CD4-positive, alpha-beta T cell treated with Interleukin-17A for 1 hour (primary cell): Measurements from ENCODE around the gene CTTNBP2NL.
A peak's percentile ranks its signal among the peaks of the same experiment; 100 is the strongest.
"Not testable (repeated sequence)": the region's sequence is repeated elsewhere in the genome, so short reads cannot be mapped to it uniquely, and the experiment has no call there.

Experiments used
- DNase-seq: peaks from one replicate; pipeline ENCODE4 v3.0.0-alpha.2; 2020

The CTTNBP2NL gene

DNA sequence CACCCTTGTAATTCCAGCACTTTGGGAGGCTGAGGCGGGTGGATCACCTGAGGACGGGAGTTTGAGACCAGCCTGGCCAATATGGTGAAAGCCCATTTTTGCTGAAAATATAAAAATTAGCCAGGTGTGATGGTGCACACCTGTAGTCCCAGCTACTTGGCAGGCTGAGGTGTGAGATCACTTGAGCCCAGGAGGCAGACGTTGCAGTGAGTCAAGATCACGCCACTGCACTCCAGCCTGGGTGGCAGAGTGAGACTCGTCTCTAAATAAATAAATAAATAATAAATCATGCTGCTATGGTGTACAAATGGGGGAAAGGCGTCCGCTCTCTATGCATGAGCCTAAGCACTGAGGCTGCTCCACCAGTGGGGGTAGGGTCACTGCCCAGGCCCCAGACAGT is 74.3 kb downstream of the CTTNBP2NL start:
- DNase-seq, result not testable (repeated sequence)

DNA sequence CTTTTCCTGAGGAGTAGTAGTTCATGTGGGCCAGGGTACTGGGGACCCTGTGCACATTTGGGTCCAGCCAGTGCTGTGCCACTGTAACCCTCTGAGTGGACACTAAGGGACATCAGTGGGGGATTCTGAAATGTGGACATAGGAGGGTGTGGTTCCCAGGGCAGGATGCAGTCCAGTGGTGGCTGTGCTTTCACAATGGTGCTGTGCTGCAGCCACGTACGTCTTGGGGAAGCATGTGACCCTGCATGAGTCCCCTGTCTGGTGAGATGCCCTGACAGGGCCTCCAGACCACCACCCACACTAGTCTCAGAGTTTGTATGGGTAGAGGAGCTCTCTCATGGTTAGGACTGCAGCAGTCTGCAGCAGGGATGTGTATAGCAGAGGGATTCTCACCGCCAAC is 75.0 kb downstream of the CTTNBP2NL start:
- no peak for DNase-seq

DNA sequence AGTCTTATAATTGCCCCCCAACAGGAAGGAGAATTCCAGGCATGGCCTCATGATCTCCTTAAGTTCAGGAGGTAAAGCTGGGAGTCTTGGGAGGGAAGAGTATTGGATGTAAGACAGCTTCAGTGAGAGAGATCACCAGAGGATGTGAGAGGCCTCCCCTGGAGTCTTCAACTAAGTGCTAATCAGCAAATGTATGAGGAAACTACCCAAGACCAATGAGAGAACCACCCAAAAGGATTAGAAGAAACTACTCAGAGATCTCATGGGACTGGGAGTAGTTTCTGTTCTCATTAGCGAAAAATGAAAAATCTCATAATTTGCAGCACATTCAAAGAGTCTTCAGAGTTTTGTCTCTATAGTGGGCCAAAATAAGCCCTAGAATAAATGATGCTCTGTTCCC is 76.1 kb downstream of the CTTNBP2NL start:
- DNase-seq, result no peak

DNA sequence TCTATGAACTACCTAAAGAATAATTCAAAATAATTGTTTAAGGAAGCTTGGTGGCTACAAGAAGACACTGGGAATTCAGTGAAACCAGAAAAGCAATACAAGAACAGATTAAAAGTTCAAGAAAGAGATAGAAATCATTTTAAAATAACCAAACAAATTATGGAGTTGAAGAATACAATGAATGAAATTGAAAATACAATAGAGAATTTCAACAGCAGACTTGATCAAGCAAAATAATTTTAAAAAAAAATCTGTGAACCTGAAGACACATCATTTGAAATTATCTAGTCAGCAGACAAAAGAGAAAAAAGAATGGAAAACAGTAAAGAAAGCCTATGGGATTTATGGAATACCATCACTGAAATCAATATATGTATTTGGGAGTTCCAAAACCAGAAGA is 81.5 kb downstream of the CTTNBP2NL start:
- DNase-seq, result no peak

DNA sequence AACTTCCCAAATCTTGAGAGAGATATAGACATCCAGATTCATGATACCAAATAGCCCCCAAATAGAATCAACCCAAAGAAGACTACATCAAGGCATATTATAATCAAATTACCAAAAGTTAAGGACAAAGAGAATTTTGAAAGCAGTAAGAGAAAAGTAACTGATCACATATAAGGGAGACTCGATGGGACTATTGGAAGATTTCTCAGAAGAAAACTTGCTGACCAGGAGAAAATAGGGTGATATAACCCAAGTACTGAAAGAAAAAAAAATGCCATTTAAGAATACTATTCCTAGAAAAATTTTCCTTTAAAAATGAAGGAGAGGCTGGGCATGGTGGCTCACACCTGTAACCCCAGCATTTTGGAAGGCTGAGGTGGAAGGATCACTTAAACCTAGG is 82.3 kb downstream of the CTTNBP2NL start:
- DNase-seq, result no peak

DNA sequence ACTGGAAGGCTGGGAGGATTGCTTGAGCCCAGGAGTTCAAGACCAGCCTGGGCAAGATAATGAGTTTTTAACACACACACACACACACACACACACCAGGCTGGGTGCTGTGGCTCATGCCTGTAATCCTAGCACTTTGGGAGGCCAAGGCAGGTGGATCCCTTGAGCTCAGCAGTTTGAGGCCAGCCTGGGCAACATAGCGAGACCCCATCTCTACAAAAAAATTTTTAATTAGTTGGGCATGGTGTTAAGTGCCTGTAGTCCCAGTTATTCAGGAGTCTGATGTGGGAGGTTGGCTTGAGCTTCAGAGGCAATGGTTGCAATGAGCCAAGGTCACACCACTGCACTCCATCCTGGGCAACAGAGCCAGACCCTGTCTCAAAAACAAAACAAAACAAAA is 90.0 kb downstream of the CTTNBP2NL start:
- DNase-seq, result not testable (repeated sequence)

DNA sequence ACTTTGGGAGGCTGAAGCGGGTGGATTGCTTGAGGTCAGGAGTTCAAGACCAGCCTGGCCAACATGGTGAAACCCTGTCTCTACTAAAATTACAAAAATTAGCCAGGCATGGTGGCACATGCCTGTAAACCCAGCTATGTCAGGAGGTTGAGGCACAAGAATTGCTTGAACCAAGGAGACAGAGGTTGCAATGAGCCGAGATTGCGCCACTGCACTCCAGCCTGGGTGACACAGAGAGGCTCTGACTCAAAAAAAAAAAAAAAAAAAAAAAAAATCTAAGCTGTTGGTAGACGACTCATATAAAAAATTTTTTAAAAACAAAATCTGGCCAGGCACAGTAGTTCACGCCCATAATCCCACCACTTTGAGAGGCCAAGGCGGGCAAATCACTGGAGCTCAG is 91.7 kb downstream of the CTTNBP2NL start:
- DNase-seq, result not testable (repeated sequence)

DNA sequence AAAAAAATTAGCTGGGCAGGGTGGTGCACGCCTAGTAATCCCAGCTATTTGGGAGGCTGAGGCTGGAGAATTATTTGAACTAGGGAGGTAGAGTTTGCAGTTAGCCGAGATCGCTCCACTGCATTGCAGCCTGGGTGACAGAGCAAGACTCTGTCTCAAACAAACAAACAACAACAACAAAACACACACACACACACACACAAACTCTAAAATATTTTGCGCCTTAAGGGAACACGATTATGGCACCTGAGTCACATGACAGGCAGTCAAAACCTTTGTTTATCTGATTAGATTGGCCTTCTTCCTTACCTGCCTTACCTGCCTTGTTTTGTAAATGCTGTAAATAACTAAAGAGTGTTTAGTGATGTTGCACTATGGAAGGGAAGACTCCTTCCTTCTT is 92.1 kb downstream of the CTTNBP2NL start:
- no peak for DNase-seq

DNA sequence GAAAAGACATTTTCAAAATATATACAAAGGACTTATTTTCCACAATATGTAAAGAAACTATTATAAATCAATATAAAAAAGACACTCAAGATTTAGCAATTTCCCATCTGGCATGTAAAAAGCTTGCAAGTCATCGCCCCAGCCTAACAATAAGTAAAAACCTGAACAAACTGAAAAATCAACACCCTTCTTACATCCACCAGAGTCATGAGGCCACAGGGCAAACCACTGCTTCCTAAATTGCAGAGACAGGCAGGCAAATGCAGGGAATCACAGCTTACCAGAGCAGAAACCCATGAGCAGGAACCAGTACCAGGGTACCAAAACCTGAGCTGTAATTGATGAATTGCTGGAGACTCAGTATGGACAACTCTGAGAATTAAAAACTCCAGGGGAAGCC is 96.1 kb downstream of the CTTNBP2NL start:
- DNase-seq, result no peak

DNA sequence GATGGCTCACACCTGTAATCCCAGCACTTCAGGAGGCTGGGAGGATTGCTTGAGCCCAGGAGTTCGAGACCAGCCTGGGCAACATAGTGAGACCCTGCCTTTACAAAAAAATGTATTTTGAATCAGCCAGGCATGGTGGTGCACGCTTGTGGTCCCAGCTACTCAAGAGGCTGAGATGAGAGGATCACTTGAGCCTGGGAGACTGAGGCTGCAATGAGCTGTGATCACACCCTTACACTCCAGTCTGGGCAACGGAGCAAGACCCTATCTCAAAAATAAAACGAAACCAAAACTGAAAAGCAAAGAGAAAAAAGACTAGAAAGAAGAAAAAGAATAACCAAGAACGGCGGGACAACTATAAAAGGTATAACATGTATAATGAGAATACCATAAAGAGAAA is 97.3 kb downstream of the CTTNBP2NL start:
- no peak for DNase-seq

DNA sequence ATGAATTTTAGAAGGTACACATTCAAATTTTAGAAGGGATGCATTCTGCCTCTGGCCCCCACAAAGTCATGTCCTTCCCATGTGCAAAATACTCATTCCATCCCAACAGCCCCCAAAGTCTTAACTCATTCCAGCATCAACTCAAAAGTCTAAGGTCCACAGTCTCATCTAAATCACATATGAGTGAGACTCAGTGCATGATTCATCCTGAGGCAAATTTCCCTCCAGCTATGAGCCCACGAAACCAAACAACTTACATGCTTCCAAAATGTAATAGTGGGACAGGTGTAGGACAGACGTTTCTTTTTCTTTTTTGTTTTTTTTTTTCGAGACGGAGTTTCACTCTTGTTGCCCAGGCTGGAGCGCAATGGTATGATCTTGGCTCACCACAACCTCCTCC is 100.3 kb downstream of the CTTNBP2NL start:
- DNase-seq, result no peak

DNA sequence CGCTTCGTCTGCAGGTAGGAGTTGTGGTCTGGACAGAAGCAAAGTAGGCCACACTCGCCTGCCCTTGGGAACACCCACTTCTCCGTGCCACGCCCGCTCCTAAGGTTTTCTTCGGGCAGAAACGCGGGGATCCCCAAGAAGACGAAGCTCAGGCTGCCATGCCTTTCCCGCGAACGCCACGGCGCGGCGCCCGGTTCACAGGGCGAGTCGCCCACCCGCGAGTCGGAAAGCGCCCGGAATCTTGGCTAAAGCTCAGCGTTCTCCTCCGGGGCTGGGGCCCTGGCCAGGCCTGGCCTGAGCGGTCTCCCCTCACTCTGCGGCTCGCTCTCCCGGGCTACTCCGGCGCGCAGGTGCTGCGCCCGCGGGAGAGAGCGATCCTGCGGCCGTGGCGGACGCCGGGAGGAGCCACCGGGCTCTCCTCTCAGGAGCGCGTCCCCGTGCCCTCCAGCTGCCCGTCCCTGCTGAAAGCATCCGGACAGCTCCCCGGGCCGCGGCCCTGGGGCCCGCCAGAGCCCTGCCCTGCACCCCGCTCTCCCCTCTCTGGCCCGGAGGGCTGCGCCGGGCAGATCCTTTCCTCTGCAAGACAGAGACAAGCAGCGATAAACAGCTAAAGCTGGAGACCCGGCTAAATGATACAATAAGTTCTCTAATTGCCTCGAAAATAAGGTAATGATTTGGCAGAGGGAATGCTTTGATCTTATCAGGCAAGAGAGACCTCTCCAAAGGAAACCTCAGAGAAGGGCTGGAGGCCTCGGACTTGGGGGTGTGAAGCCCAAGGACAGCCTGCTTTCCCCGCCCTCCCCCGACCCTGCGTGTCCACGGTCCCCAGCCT is 106.0 kb downstream of the CTTNBP2NL start:
- DNase-seq, result peak; percentile 57

DNA sequence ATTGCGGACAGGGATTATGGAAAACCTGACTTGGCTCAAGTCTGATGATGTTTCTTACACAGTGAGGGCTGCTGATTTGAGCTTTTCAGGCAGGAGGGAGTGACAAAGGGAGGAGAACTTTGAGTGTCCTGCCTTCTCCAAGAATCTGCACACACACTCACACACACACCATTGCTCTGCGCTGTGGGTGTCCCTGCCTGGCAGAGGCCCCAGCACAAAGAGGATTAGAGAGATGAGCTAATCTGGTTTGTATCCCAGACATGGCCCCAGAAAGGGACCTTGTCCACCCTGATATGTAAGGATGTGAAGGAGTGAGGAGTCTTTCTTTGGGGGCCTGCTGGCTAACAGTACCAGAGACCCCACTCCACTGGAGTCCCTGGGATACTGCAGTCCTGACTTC is 106.8 kb downstream of the CTTNBP2NL start:
- no peak for DNase-seq

DNA sequence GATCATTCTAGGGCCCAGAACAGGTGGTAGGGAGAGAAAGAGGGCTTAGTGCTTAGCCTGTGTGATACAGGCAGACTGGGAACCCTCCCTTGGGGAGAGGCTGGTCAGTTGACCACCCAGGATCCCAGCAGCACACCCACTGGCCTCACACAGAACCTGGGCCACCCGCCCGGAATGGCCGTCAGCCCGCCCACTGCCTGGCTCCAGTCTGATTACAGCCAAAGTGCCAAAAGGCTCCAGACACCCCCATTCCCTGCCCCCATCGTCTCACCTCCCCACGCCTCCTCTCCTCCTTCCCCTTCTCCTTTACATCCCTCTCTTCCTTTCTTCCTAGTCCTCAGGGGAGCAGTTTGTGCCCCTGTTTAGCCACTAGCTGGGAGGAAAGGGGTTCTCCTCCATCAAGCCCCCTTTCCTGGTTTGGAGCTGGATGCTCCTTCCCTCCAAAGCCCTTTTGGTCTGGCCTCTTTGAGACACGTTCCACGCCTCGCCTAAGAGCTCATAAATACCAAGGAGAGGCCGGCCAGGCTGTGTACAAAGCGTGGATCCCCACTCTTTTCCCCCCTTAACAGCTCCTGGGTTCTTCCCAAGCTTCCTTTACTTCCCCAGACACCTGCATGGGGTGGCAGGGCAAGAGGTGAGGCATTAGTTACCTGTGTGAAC is 108.1 kb downstream of the CTTNBP2NL start:
- no peak for DNase-seq

DNA sequence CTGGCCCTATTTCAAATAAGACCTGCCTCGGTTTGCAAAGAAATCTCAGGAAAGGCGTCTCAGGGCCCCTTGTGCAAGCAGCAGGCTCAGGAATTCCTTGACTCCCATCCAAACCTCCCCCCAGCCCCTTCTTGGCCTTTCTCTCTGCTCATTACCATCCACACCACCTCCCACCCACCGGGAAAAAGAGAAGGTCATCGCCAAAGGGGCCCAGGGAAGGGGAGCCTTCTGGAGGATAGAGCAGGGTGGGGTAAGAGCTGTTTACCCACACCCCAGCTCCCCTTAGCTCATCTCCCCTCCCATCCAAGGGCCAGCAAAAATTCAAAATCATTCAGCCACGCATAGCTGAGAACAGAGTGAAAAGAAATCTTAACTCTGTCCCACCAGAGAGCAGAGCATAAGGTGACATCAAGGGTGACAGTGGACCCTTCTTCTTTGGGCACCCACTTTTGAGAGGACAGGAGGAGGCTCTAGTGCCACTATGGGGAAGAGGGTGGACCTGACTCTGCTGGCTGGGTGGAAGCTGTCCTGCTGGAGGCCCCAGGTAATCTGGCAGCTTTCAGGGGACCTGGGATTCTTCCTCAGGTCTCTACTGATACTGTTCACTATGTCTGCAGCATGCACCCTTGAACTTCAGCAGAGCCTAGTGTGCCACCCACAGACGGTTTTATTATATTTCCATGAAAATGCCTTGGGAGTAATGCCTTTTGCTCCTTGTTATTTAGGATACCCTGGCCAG is 108.8 kb downstream of the CTTNBP2NL start:
- DNase-seq, result no peak

DNA sequence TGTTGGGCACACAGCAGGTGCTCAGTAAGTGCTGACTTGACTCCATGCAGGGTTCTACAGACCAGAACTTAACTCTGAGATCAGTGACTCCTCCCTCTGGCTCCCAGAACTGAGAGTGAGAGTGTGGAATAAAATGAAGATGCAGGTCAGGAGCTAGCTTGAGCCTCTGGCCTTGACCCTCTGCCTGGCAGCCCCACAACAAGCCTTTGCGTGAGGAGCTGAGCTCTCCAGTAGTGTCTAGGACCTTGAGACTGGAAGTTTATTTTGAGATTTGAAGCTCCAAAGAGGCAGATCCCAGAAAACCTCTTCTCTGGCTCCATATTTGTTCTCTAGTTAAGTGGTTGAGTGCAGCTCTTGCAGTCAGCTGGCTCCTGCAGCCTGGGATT is 109.4 kb downstream of the CTTNBP2NL start:
- DNase-seq, result no peak

DNA sequence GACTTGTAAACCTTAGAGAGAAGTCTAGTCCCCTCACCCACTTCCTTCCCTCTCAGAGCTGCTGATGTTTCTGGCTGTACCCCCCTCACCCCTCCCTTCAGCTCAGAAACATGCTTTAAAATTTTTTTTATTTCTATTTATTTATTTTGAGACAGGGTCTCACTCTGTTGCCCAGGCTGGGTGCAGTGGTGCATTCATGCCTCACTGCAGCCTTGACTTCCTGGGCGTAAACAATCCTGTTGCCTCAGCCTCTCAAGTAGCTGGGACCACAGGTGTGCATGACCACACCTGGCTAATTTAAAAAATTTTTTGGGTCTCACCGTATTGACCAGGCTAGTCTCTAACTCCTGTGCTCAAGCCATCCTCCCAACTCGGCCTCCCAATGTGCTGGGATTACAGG is 109.9 kb downstream of the CTTNBP2NL start:
- no peak for DNase-seq

DNA sequence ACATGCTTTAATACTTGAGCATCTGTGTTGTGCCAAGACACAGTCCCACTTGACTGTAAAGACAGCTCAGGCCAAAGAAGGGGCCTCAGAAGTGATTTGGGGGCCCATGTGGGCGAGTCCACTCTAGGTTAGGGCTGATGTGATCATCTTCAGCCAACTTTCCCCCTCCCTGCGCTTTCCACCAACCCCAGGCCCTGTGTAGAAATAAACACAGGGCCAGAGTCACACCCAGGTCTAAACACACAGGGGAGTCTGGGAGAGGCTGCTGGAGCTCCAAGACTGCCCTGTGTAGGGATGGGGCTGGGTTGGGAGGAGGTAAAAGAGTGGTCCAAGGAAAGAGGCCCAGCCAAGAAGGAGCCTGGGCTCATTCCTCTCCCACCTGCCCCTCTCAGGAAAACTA is 110.3 kb downstream of the CTTNBP2NL start:
- DNase-seq, result no peak

DNA sequence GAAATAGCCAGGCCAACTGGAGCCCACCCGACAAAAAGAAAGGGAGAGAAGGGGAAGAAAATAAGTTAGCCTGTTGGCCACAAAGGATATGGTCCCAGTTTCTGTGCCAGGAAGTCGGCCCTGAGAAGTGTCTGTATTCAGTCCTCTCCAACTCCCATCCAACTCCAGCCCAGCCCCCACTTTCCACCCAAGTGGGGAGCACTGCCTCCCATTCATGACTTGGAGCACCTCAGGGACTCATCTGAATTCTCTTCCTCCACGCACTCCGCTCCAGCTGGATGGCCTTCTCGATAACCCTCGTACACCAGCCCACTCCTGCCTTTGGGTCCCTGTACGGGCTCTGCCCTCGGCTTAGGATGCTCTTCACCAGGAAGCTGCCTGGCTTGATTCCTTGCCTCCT is 110.7 kb downstream of the CTTNBP2NL start:
- DNase-seq, result no peak

DNA sequence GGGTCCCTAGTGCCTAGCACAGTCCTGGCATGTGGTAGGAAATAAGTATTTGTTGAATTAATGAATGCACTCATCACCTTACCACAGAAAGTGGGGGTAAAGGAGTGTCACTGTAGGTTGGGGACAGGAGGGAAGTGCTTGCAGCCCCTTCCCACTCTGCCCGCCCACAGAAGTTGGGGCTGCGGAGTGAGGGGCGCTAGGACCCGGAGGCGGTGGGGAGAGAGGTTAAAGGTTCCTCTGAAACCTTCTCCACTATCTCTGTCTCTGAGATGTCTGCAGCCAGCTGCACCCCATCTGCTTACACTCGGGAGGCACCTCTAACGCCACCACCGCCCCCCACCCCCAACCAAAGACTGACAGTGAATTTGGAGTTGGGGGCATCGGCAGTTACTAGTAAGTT is 111.3 kb downstream of the CTTNBP2NL start:
- no peak for DNase-seq

DNA sequence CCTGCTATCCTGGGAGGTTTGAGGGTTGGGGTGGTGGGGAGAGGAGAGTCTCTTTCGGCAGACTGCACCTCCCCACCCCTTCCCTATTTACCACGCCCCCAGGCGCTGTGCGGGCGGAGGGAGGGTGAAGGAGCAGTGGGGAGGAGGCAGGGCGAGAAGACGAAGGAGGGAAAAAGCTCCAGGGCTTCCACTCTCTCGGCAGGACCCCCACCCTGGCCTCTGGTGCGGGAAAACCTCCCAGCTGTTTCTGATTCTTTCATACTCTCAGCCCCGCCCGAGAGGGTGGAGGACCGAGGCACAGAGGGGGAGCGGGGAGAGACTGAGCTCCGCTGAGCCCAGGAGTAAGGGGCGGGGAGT is 111.9 kb downstream of the CTTNBP2NL start:
- peak; percentile 14 for DNase-seq

DNA sequence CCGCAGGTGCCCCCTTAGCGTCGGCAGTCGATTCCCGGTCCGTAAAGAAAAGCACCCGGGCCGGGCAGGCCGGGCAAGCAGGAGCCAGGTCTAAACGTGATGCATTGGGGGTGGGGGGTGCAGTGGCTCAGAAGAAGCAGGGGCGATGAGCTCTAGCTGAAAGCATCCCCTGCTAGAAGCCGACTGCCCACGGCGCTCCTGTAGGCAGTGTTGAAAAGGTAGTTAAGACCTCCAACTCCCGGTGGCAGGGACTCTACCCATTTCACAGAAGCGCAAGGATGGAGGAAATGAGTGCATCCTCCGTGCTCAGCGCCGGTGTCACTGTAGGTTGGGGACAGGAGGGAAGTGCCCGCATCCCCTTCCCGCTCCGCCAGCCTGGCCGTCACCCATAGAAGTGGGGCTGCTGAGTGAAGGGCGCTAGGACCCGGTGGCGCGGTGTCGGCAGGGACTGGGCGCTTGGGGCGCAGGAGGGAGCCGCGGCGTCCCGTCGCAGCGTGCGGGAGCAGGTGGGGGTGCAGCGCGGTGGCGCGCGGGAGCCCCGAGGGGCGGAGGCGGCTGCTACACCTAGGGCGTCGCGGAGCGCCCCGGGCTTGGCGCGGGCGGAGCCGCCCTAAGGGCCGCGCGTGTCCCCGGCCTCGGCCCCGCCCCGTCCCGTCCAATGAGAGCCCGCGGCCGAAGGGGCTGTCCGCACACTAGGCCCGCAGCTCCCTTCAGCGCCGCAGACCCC is 112.4 kb downstream of the CTTNBP2NL start, which contains the start of gene WNT2B:
Gene WNT2B (plus strand): TSS at position 688 of the 727 bp plus-strand sequence. CDS start 298 bp downstream, outside the sequence.
- peak; percentile 54 for DNase-seq

DNA sequence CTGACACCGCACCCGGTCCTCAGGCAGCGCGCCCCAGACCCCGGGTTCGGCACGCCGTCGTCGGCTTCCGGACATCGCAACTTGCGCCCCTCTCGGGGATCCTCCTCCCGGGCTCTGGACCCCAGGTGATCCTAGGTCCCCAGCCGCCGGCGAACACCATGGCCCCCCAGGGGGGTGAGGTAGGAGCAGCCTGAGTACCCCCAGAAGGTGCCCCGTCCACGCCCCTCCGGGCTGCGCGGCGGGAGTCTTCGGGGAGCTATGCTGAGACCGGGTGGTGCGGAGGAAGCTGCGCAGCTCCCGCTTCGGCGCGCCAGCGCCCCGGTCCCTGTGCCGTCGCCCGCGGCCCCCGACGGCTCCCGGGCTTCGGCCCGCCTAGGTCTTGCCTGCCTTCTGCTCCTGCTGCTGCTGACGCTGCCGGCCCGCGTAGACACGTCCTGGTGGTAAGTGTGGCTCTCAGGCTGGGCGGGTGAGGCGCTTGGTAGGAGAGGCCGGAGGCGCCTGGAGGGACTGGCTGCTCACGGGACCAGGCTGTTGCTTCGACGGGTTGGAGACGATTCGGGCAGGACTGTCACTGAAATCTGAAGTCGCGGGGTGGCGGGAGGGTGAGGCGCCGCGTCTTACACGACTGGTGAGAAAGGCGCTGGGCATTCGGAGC is 113.1 kb downstream of the CTTNBP2NL start:
- peak; percentile 8 for DNase-seq
